GM21381 (cell line): Measurements from ENCODE around the gene LAT.
"Not testable (repeated sequence)": the region's sequence is repeated elsewhere in the genome, so short reads cannot be mapped to it uniquely, and the experiment has no call there.

ENCODE experiments used
- ATAC-seq: cut with Tn5 transposase; IDR thresholded peaks from one replicate; pipeline ENCODE4 v1.9.1; 2021; ENCODE audit warnings: mild to moderate bottlenecking, moderate library complexity; ENCODE audit not compliant: unreplicated experiment

Gene LAT

GRCh38 chr16:28977703-28978662 lies 6.9 kb upstream of the LAT start:
- ATAC-seq, result no peak

- ATAC-seq, result not testable (repeated sequence)
Observed at GRCh38 chr16:28980330-28980729, 4.5 kb upstream of the LAT start.

GRCh38 chr16:28980929-28981328 lies 3.9 kb upstream of the LAT start:
- no peak for ATAC-seq

GRCh38 chr16:28981517-28981916 lies 3.3 kb upstream of the LAT start:
- no peak for ATAC-seq

- ATAC-seq, result no peak
Observed at GRCh38 chr16:28982418-28982817, 2.4 kb upstream of the LAT start.

GRCh38 chr16:28982949-28983348 lies 1.9 kb upstream of the LAT start:
- no peak for ATAC-seq

- ATAC-seq, result no peak
Observed at GRCh38 chr16:28983644-28984043, 1.2 kb upstream of the LAT start.

GRCh38 chr16:28984091-28984490 lies 761 bp upstream of the LAT start:
- ATAC-seq, result no peak

- ATAC-seq, result no peak
Observed at GRCh38 chr16:28985211-28986041, 574 bp downstream of the LAT start.

- ATAC-seq, result no peak
Observed at GRCh38 chr16:28986046-28986445, 1.2 kb downstream of the LAT start.

GRCh38 chr16:28986492-28986891 lies 1.6 kb downstream of the LAT start:
- ATAC-seq, result no peak

GRCh38 chr16:28987170-28987853 lies 2.5 kb downstream of the LAT start:
- no peak for ATAC-seq

- ATAC-seq, result no peak
Observed at GRCh38 chr16:28989363-28989762, 4.5 kb downstream of the LAT start.

GRCh38 chr16:28990375-28991040 lies 5.7 kb downstream of the LAT start:
- no peak for ATAC-seq

- ATAC-seq, result no peak
Observed at GRCh38 chr16:28991687-28992086, 6.8 kb downstream of the LAT start.

GRCh38 chr16:28992496-28992895 lies 7.6 kb downstream of the LAT start:
- no peak for ATAC-seq

GRCh38 chr16:28998837-28999236 lies 14.0 kb downstream of the LAT start:
- no peak for ATAC-seq

GRCh38 chr16:28999577-28999976 lies 14.7 kb downstream of the LAT start:
- ATAC-seq, result no peak

GRCh38 chr16:29000019-29000418 lies 15.2 kb downstream of the LAT start:
- ATAC-seq, result no peak

GRCh38 chr16:29004496-29005139 lies 19.8 kb downstream of the LAT start:
- not testable (repeated sequence) for ATAC-seq
